OCI-LY1 (cell line): ENCODE measurements around the gene DUOX1.

ENCODE experiments used
- H2AFZ ChIP-seq: fragments of 200-600 bp; sonication (generic), shearing (Covaris generic); 2 replicates; pipeline ENCODE4 v1.6.0; 2014; ENCODE audit warnings: antibody characterized with exemption, mild to moderate bottlenecking, low read length
- H3F3A ChIP-seq: fragments of 200-600 bp; sonication (generic), shearing (Covaris generic); 2 replicates; pipeline ENCODE4 v1.6.0; 2014; ENCODE audit warnings: mild to moderate bottlenecking, antibody characterized with exemption, low read length, moderate library complexity; ENCODE audit not compliant: insufficient read depth
- H3K27ac ChIP-seq: fragments of 200-600 bp; sonication (generic); 2 replicates; pipeline ENCODE4 v1.5.1; 2014; ENCODE audit warnings: low read length, mixed run types, mild to moderate bottlenecking, low read depth; ENCODE audit not compliant: poor library complexity, severe bottlenecking
- H3K27me3 ChIP-seq: fragments of 200-600 bp; sonication (generic); 2 replicates; pipeline ENCODE4 v1.6.0; 2014; ENCODE audit warnings: antibody characterized with exemption, mild to moderate bottlenecking, low read length, moderate library complexity; ENCODE audit not compliant: insufficient read depth
- H3K36me3 ChIP-seq: fragments of 200-600 bp; sonication (generic); 2 replicates; pipeline ENCODE4 v1.6.1; 2014; ENCODE audit warnings: mild to moderate bottlenecking, antibody characterized with exemption, low read length, moderate library complexity, mixed read lengths; ENCODE audit not compliant: insufficient read depth
- H3K4me1 ChIP-seq: fragments of 200-600 bp; sonication (generic); 2 replicates; pipeline ENCODE4 v1.5.1; 2014; ENCODE audit warnings: mild to moderate bottlenecking, low read length, moderate library complexity; ENCODE audit not compliant: insufficient read depth, severe bottlenecking
- H3K4me2 ChIP-seq: fragments of 200-600 bp; sonication (generic), shearing (Covaris generic); 2 replicates; pipeline ENCODE4 v1.6.1; 2014; ENCODE audit warnings: low read length
- H3K4me3 ChIP-seq: fragments of 200-600 bp; sonication (generic); 2 replicates; pipeline ENCODE4 v1.5.1; 2014; ENCODE audit warnings: low read length, low read depth, mild to moderate bottlenecking, mixed read lengths; ENCODE audit not compliant: poor library complexity, severe bottlenecking
- H3K79me2 ChIP-seq: fragments of 200-600 bp; shearing (Covaris generic); 2 replicates; pipeline ENCODE4 v1.6.1; 2016; ENCODE audit warnings: mixed run types, low read length, mixed read lengths; ENCODE audit not compliant: insufficient read depth
- H3K9ac ChIP-seq: fragments of 200-600 bp; sonication (generic), shearing (Covaris generic); 2 replicates; pipeline ENCODE4 v1.6.1; 2014; ENCODE audit warnings: mild to moderate bottlenecking, low read length, mixed read lengths
- H3K9me2 ChIP-seq: fragments of 200-600 bp; sonication (generic), shearing (Covaris generic); 2 replicates; pipeline ENCODE4 v1.6.1; 2014; ENCODE audit warnings: low read depth, mild to moderate bottlenecking, low read length, mixed read lengths
- H3K9me3 ChIP-seq: fragments of 200-600 bp; shearing (Covaris generic); 2 replicates; pipeline ENCODE4 v1.6.1; 2014; ENCODE audit warnings: low read length, mixed read lengths
- H4K20me1 ChIP-seq: fragments of 200-600 bp; sonication (generic), shearing (Covaris generic); 2 replicates; pipeline ENCODE4 v1.6.0; 2016; ENCODE audit warnings: mild to moderate bottlenecking, low read length; ENCODE audit not compliant: insufficient read depth
- EZH2 ChIP-seq: fragments of 200-600 bp; sonication (generic), shearing (Covaris generic); IDR thresholded peaks from 2 replicates; pipeline ENCODE4 v1.8.0; 2017; ENCODE audit warnings: borderline replicate concordance, mixed run types, mild to moderate bottlenecking, antibody characterized with exemption, low read length, moderate library complexity, mixed read lengths
- TF ChIP-seq, protein P1 (sequence below): fragments of 200-600 bp; sonication (generic), shearing (Covaris generic); IDR thresholded peaks from 2 replicates; pipeline ENCODE4 v1.5.1; 2017; ENCODE audit warnings: mild to moderate bottlenecking, antibody characterized with exemption, low read length, moderate library complexity, mixed read lengths

The DUOX1 gene

DNA sequence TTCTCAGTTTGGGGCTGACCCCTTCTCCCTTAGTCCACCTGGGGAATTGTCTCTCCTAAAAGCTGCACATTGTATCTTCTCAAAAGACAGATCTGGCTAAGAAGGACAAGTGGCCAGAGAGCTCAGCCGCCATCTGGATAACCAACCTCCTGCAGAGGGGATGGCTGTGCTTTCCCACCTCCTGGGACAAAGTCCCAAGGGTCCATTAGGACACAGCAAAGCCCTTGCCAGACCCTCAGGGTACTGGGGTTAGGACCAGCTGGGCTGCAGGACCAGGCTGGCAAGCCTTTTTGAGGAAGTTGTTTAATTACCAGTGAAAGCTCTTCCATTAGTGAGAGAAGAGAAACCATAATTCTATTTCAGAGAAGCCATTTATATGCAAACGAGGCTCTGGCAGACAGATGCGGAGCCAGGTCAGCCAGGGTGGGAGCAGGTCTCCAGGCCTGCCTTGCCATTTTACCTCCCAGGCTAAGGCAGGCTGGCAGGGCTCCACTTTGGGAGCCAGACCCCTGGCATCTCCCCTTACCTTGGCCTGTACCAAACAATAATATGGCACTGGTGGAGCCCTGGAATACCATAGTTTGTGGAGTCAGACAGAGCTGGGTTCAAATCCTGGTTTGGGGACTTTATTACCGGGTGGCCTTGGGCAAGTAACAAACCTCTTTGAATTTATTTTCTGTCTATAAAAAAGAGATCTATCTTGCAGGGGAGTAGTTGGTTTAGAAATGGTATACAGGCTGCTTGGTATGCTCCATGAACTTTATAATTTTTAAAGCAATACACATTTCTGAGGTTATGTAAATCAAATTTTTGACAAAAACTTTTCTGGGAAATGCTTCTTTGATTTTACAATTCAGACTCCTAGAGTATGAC, 40.0 kb downstream of the DUOX1 start:
- Histone ChIP-seq H3K27me3 (0 out of 2 replicates have a peak, but pooled peaks cover 4% of the 10 kb centered on the region), H3K4me3 (no peak overlapping the region), H4K20me1 (no peaks in the 10 kb centered on the region), H3K9ac (no peak overlapping the region), H2AFZ (no peak overlapping the region), H3K36me3 (no peaks in the 10 kb centered on the region), H3K79me2 (no peaks in the 10 kb centered on the region), H3K9me3 (no peaks in the 10 kb centered on the region), H3F3A (no peaks in the 10 kb centered on the region), H3K27ac (no peak overlapping the region), H3K4me2 (no peak overlapping the region), H3K4me1 (peaks cover 5% of the 10 kb centered on the region), H3K9me2 (no peaks in the 10 kb centered on the region)
- no peak for TF ChIP-seq EZH2
- TF ChIP-seq, protein P1, sequence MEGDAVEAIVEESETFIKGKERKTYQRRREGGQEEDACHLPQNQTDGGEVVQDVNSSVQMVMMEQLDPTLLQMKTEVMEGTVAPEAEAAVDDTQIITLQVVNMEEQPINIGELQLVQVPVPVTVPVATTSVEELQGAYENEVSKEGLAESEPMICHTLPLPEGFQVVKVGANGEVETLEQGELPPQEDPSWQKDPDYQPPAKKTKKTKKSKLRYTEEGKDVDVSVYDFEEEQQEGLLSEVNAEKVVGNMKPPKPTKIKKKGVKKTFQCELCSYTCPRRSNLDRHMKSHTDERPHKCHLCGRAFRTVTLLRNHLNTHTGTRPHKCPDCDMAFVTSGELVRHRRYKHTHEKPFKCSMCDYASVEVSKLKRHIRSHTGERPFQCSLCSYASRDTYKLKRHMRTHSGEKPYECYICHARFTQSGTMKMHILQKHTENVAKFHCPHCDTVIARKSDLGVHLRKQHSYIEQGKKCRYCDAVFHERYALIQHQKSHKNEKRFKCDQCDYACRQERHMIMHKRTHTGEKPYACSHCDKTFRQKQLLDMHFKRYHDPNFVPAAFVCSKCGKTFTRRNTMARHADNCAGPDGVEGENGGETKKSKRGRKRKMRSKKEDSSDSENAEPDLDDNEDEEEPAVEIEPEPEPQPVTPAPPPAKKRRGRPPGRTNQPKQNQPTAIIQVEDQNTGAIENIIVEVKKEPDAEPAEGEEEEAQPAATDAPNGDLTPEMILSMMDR = no peak

DNA sequence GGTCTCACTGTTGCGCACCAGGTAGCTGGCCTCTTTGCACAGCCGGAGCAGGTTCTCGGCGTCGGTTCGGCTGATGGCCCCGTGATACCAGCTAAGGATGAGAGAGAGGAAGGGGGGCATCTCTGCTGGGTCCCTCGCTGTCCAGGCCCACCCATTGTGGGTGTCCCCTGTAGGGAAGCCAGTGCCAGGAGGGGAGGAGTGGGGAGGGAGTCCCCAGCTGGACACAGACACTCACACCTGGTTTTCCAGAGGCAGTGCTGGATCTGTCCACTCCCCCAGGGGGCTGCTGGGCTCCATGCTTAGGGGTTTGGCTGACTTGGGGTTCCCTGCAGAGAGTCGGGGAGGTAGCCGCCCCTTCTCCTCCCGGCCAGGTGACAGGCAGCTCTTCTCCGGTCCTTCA, 42.1 kb downstream of the DUOX1 start:
- no peak overlapping the region for H3K9ac ChIP-seq
- H3K4me2 ChIP-seq = no peak overlapping the region
- H3F3A ChIP-seq = no peaks in the 10 kb centered on the region
- no peaks in the 10 kb centered on the region for H3K79me2 ChIP-seq
- TF ChIP-seq EZH2 = no peak
- TF ChIP-seq, protein P1 = no peak
- H3K9me2 ChIP-seq = no peaks in the 10 kb centered on the region
- H3K27ac ChIP-seq = no peak overlapping the region
- H2AFZ ChIP-seq = no peak overlapping the region
- H3K4me3 ChIP-seq = no peak overlapping the region
- H3K4me1 ChIP-seq = no peaks in the 10 kb centered on the region
- H3K27me3 ChIP-seq = 0 out of 2 replicates have a peak, but pooled peaks cover 4% of the 10 kb centered on the region
- H3K9me3 ChIP-seq = no peaks in the 10 kb centered on the region
- H4K20me1 ChIP-seq = no peaks in the 10 kb centered on the region
- H3K36me3 ChIP-seq = no peaks in the 10 kb centered on the region

DNA sequence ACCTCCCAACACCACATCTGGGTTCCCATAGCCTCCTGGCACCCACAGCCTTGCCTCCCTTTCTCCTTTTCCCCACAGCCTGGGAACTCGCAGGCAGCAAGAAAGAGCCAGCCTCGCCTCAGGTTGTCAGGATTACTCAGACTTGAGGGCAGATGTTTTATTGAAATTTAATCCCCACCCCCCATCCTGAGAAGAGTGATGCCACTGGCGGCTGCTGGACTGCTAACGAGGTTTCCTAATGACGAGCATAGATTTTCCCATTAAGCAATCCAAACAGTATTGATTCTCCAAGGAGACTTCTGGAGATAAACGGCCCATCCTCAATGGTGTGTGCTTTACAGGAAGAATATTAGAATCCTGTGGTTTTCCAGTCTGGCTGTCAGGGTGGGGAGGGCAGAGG, 44.3 kb downstream of the DUOX1 start:
- Histone ChIP-seq H3K9me3 (no peaks in the 10 kb centered on the region), H3K27ac (no peak overlapping the region), H3K9me2 (no peaks in the 10 kb centered on the region), H3K4me2 (no peak overlapping the region), H3K4me3 (no peak overlapping the region), H3K36me3 (no peaks in the 10 kb centered on the region), H3F3A (no peaks in the 10 kb centered on the region), H4K20me1 (no peaks in the 10 kb centered on the region), H3K4me1 (no peaks in the 10 kb centered on the region), H3K27me3 (0 out of 2 replicates have a peak, but pooled peaks cover 4% of the 10 kb centered on the region), H3K79me2 (no peaks in the 10 kb centered on the region), H3K9ac (no peak overlapping the region), H2AFZ (no peak overlapping the region)
- no peak for TF ChIP-seq EZH2
- TF ChIP-seq, protein P1 = no peak
